ENCODE results near the gene GSS.
A peak's percentile ranks its signal among the peaks of the same experiment; 100 is the strongest.
"Not testable (repeated sequence)": the region's sequence is repeated elsewhere in the genome, so short reads cannot be mapped to it uniquely, and the experiment has no call there.

Gene GSS

DNA sequence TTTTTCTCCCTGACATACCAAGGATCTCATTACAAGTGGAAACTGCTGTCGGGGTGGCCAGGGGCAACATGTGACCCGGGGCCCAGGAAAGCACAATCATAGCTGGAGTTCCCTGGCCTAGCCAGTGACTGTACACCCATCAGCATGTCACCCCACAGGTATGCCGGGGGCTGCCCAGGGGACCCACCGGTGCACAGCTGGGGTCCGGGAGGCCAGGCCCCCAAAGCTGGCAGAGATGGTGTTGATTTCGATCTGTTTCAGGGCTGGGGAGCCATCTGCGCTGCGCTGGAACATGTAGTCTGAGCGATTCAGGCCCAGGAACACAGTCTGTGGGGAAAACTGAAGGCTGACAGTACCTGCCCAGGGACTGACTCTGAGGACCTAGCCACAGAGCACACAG is 13.3 kb downstream of the GSS start:
- DNase-seq: no peak

- no peak for DNase-seq
Measured at GRCh38 chr20:34941226-34941625, 14.4 kb downstream of the GSS start.

DNA sequence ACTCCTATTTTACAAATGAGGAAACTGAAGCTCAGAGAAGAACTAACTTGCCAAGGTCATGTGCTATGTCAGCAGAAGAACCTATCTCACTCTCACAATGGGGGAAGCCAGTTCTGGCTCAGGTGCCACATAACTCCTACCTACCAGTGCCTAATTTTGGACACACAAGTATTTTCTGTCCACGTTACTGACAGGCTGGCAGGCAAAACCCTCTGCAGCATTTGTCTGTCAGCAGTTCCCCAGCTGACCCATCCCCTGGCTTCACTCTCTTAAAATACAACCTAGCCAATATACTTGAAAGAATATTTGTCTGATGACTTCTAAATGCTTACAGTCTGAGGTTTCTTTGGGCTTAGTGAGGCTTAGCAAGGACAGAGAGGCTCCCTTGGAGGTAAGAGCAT is 15.5 kb downstream of the GSS start:
- DNase-seq: no peak

GRCh38 chr20:34938466-34939163 is 17.0 kb downstream of the GSS start:
- peak; percentile 91 for DNase-seq

GRCh38 chr20:34931771-34932170 is 23.8 kb downstream of the GSS start:
- DNase-seq: no peak

- DNase-seq: no peak
Measured at GRCh38 chr20:34928411-34928810, 27.2 kb downstream of the GSS start.

DNA sequence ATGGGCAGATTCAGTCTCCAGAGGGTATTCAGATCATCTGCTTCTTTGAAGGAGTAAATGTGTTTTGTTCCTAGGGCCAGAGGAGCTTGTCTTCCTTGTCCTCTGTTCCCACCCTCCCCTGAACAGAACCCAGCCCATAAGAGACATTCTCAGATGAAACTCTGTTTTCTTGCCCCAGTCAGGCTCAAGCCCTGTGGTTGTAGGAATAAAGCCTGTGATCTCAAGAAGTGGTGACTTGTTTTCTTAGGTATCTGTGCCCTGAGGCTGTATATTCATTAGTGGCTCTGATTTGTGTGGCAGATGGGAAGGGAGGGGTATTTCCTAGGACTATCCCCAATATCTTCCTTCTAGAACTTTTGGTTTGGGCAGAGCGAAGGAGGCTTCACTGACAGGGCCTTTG is 27.9 kb downstream of the GSS start:
- DNase-seq: no peak

DNA sequence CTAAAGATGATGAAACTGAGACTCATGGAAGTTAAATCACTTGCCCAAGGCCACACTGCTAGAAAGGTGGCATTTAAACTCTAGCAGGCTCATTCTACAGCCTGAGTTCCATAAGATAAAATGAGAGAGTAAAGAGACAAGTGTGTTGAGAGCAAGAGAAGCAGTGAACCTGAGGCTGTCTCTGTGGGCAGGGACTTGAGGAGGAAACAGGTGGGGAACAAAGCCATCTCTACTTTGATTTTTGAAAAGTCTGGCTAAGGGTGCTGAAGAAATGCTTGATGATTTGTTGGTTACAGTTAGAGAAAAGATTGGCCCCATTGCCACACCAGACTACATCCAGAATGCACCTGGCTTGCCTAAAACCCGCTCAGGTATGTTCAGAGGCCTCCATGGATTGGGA is 29.0 kb downstream of the GSS start:
- no peak for DNase-seq

DNA sequence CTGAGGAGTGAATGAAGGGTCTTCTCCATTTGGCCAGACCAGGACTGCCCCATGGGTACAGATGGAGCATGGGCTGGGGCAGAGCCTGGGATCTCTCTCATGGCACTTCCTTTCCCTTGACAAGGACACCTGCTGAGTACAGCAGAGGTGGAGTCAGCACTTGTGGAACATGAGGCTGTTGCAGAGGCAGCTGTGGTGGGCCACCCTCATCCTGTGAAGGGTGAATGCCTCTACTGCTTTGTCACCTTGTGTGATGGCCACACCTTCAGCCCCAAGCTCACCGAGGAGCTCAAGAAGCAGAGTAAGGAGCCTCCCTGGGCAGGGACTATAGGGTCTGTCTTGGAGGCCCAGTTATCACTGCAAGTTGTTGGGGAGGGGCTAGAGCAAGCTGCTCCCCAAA is 29.6 kb downstream of the GSS start:
- no peak for DNase-seq

DNA sequence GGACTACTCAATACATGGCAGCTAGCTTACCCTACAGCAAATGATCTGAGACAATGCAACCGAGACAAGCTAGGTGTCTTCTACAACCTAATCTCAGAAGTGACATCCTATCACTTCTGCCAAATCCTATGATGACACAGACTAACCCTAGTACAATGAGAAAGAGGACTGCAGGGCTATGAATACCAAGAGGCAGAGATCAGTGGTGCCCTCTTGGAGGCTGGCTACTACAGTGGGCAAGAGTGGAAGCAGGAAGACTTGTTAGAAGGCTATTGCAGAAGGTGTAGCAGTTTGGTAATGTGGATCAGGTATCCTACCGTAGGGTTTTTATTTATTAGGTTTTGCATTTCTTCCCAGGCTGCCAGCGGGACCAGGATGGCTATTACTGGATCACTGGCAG is 30.3 kb downstream of the GSS start:
- no peak for DNase-seq

GRCh38 chr20:34923414-34923813 is 32.2 kb downstream of the GSS start:
- no peak for DNase-seq

DNA sequence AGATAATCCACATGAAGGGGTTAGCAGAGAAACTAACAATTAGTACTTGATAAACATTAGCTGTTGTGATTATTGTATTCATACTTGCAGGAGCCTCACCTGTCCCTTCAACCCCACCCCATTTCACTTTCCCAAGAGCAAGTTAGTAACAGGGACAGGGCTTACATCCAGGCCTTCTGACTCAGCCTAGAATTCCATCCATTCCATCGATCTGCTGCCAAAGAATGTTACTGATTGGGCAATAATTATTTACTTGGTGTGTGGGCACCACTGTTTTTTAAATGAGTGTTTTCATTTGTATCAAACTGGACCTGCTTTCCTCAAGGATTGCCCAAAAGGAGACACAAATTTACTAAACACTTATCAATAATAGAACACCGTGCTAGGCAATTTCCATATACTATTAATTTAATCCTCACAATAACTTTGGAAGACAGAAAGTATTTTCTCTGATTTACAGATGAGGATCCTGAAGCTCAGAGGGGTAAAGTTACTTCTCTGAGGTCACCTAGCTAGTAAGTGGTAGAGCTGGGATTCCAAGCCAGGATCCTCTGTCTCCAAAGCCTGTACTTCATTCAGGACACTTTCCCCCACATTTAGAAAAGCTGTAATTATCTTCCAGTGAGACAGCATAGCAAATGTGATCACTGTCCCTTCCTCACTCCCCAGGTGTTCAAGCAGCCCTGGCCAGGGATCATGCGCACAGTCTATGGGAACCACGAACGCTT is 32.8 kb downstream of the GSS start:
- no peak for DNase-seq

DNA sequence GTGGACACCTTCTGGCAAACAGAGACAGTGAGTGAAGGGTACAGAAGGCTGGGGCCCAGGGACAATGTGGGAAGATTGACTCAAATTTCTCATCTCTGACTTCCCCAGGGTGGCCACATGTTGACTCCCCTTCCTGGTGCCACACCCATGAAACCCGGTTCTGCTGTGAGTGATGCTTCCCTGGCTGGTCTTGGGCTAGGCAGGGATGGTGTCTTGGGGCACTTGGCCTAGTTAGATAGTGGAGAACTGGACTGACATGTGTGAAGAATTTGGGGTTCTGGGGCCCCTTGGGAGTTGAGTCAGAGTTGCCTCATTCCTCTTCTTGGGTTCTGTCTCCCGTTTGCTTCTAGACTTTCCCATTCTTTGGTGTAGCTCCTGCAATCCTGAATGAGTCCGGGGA is 34.2 kb downstream of the GSS start:
- DNase-seq: no peak

- DNase-seq: no peak
Measured at GRCh38 chr20:34920055-34920454, 35.6 kb downstream of the GSS start.

DNA sequence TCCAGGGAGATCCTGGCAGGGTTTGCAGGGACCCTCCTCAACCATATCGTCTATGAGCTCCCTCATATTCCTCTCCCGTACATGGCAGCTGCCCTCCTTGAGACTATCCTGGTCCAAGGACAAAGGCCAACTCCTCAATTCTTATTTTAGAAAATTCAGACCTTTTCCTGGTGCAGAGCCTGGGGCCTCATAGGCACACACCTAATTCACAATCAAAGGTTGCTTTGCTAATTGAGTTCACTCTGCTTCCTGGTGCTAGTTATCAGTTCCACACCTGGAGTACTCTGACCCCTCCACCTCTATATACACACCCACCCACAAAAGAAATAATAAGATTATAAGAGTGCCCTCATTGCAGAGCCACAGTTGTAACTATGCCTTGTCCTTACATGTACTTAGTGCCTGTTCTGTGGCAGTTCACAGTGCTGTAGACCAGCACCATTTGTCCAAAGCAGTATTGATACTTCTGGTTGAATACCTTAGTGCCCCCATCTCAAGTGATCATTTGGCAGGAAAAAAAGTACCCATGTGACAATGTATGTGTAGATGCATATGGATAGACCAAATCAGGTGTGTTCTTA is 38.7 kb downstream of the GSS start:
- DNase-seq: no peak

- DNase-seq: no peak
Measured at GRCh38 chr20:34915749-34916455, 39.7 kb downstream of the GSS start.

- no peak for DNase-seq
Measured at GRCh38 chr20:34915131-34915530, 40.5 kb downstream of the GSS start.

GRCh38 chr20:34907616-34908469 is 47.8 kb downstream of the GSS start:
- DNase-seq: peak; percentile 14

GRCh38 chr20:34904202-34904621 is 51.4 kb downstream of the GSS start:
- DNase-seq: no peak

DNA sequence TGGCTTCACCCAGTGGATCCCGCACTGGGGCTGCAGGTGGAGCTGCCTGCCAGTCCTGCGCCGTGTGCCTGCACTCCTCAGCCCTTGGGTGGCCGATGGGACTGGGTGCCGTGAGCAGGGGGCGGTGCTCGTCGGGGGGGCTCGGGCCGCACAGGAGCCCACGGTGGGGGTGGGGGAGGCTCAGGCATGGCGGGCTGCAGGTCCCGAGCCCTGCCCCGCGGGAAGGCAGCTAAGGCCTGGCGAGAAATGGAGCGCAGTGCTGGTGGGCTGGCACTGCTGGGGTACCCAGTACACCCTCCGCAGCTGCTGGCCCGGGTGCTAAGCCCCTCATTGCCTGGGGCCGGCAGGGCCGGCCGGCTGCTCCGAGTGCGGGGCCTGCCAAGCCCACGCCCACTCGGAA is 56.9 kb downstream of the GSS start:
- not testable (repeated sequence) for DNase-seq

GRCh38 chr20:34898129-34898528 is 57.5 kb downstream of the GSS start:
- not testable (repeated sequence) for DNase-seq

- no peak for DNase-seq
Measured at GRCh38 chr20:34896086-34896621, 59.5 kb downstream of the GSS start.

Measured in NCI-H1694 (cell line).